BLaER1 (cell line): ENCODE data around the gene MEIS1.

Experiments
- H3K27ac ChIP-seq: shearing (Covaris generic); formaldehyde crosslinking; 2 replicates; pipeline ENCODE4 v1.8.1; 2022
- H3K27me3 ChIP-seq: shearing (Covaris generic); formaldehyde crosslinking; 2 replicates; pipeline ENCODE4 v1.8.1; 2022
- H3K36me3 ChIP-seq: shearing (Covaris generic); formaldehyde crosslinking; 2 replicates; pipeline ENCODE4 v1.8.1; 2022
- H3K4me1 ChIP-seq: shearing (Covaris generic); formaldehyde crosslinking; 2 replicates; pipeline ENCODE4 v1.8.1; 2022
- H3K4me2 ChIP-seq: shearing (Covaris generic); formaldehyde crosslinking; 2 replicates; pipeline ENCODE4 v1.8.1; 2022
- H3K4me3 ChIP-seq: shearing (Covaris generic); formaldehyde crosslinking; 2 replicates; pipeline ENCODE4 v1.8.1; 2022
- H3K9ac ChIP-seq: shearing (Covaris generic); formaldehyde crosslinking; 2 replicates; pipeline ENCODE4 v1.8.1; 2022
- H3K9me3 ChIP-seq: shearing (Covaris generic); formaldehyde crosslinking; 2 replicates; pipeline ENCODE4 v1.8.1; 2022
- H4K20me1 ChIP-seq: shearing (Covaris generic); formaldehyde crosslinking; 2 replicates; pipeline ENCODE4 v1.8.1; 2022
- Cebpa-rat ChIP-seq: shearing (Covaris generic); IDR thresholded peaks from 2 replicates; pipeline ENCODE4 v1.8.1; 2022

Gene MEIS1

GRCh38 chr2:66506265-66506664 is 71.3 kb downstream of the MEIS1 start:
- Histone ChIP-seq H3K9me3 (no peaks in the 10 kb centered on the region), H4K20me1 (no peaks in the 10 kb centered on the region), H3K36me3 (no peaks in the 10 kb centered on the region), H3K4me1 (no peaks in the 10 kb centered on the region), H3K4me2 (no peak overlapping the region), H3K9ac (no peak overlapping the region), H3K27ac (no peak overlapping the region), H3K4me3 (no peak overlapping the region), H3K27me3 (no peaks in the 10 kb centered on the region)
- TF ChIP-seq Cebpa-rat, result no peak

- Histone ChIP-seq H3K27me3 (no peaks in the 10 kb centered on the region), H3K27ac (no peak overlapping the region), H3K9me3 (no peaks in the 10 kb centered on the region), H4K20me1 (no peaks in the 10 kb centered on the region), H3K4me3 (no peak overlapping the region), H3K4me2 (no peak overlapping the region), H3K4me1 (peaks cover 4% of the 10 kb centered on the region), H3K9ac (no peak overlapping the region), H3K36me3 (no peaks in the 10 kb centered on the region)
- no peak for TF ChIP-seq Cebpa-rat
These were observed 72.8 kb downstream of the MEIS1 start for GRCh38 chr2:66507673-66508201.

GRCh38 chr2:66508484-66509071 is 73.7 kb downstream of the MEIS1 start:
- Histone ChIP-seq H3K9ac (no peak overlapping the region), H3K4me3 (no peak overlapping the region), H3K4me1 (peaks cover 8% of the 10 kb centered on the region), H3K4me2 (no peak overlapping the region), H3K36me3 (no peaks in the 10 kb centered on the region), H3K27ac (no peak overlapping the region), H4K20me1 (no peaks in the 10 kb centered on the region), H3K27me3 (no peaks in the 10 kb centered on the region), H3K9me3 (no peaks in the 10 kb centered on the region)
- no peak for TF ChIP-seq Cebpa-rat

- H3K4me2 ChIP-seq, result no peak overlapping the region
- no peak overlapping the region for H3K27ac ChIP-seq
- H3K4me3 ChIP-seq, result no peak overlapping the region
- peaks cover 8% of the 10 kb centered on the region for H3K4me1 ChIP-seq
- no peaks in the 10 kb centered on the region for H3K36me3 ChIP-seq
- H4K20me1 ChIP-seq, result no peaks in the 10 kb centered on the region
- H3K27me3 ChIP-seq, result no peaks in the 10 kb centered on the region
- no peaks in the 10 kb centered on the region for H3K9me3 ChIP-seq
- TF ChIP-seq Cebpa-rat, result no peak
- no peak overlapping the region for H3K9ac ChIP-seq
These were observed 74.4 kb downstream of the MEIS1 start for GRCh38 chr2:66509326-66509811.

GRCh38 chr2:66512626-66513025 is 77.7 kb downstream of the MEIS1 start:
- Histone ChIP-seq H3K9ac (no peak overlapping the region), H3K27me3 (no peaks in the 10 kb centered on the region), H3K4me3 (no peak overlapping the region), H3K4me1 (peaks cover 8% of the 10 kb centered on the region), H4K20me1 (no peaks in the 10 kb centered on the region), H3K36me3 (no peaks in the 10 kb centered on the region), H3K27ac (no peak overlapping the region), H3K9me3 (no peaks in the 10 kb centered on the region), H3K4me2 (peak overlapping the region; percentile 37; the same call in 1 of the 2 replicates)
- TF ChIP-seq Cebpa-rat, result no peak

DNA sequence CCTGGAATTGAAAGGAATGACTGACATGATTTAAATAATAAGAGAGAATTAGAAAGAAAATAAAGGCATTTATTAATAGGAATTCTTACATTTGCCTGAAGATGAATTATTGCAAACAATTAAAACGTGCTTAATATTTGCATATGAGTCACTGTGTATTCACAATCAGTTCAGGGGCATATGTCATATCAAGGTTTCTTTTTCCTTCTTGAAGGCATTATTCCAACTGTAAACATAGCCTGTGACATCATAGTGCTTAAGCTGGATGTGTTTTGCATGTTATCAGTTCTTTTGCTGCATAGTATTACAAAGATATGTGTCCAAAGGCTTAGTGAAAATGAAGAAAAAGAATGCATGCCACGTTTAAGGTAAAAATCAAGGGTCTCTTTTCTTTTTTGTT is 80.8 kb downstream of the MEIS1 start:
- no peak for TF ChIP-seq Cebpa-rat
- no peaks in the 10 kb centered on the region for H3K9me3 ChIP-seq
- no peaks in the 10 kb centered on the region for H3K36me3 ChIP-seq
- no peak overlapping the region for H3K4me3 ChIP-seq
- no peak overlapping the region for H3K4me2 ChIP-seq
- H4K20me1 ChIP-seq, result no peaks in the 10 kb centered on the region
- no peak overlapping the region for H3K9ac ChIP-seq
- peaks cover 8% of the 10 kb centered on the region for H3K4me1 ChIP-seq
- H3K27me3 ChIP-seq, result no peaks in the 10 kb centered on the region
- no peak overlapping the region for H3K27ac ChIP-seq

DNA sequence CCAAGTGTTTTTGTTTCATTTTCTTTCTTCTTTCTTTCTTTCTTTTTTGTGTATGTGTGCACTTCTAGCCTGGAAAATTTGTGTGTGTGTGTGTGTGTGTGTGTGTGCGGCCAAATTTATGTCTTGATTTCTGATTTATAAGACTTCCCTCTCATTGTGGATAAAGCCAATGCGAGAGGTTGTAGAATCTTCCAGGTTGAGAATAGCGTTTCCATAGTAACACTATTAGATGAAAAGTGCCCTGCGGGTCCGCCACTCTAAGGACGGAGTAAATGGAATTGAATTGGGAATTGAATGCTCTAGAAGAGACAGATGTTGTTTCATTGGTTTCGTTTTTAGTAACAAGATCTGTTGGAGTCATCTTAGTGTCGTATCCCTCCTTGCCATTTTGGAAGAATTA is 81.6 kb downstream of the MEIS1 start:
- no peak overlapping the region for H3K4me2 ChIP-seq
- H3K27me3 ChIP-seq, result no peaks in the 10 kb centered on the region
- no peak for TF ChIP-seq Cebpa-rat

GRCh38 chr2:66517772-66518171 is 82.8 kb downstream of the MEIS1 start:
- H3K4me2 ChIP-seq, result no peak overlapping the region
- H4K20me1 ChIP-seq, result no peaks in the 10 kb centered on the region
- no peaks in the 10 kb centered on the region for H3K36me3 ChIP-seq
- no peak overlapping the region for H3K4me3 ChIP-seq
- TF ChIP-seq Cebpa-rat, result no peak
- H3K9me3 ChIP-seq, result no peaks in the 10 kb centered on the region
- H3K4me1 ChIP-seq, result peaks cover 3% of the 10 kb centered on the region
- H3K27me3 ChIP-seq, result no peaks in the 10 kb centered on the region
- H3K27ac ChIP-seq, result no peak overlapping the region
- H3K9ac ChIP-seq, result no peak overlapping the region

More for the DNA sequence above, 81.6 kb downstream of the MEIS1 start:
- H3K9me3 ChIP-seq, result no peaks in the 10 kb centered on the region
- no peaks in the 10 kb centered on the region for H3K36me3 ChIP-seq
- H3K4me1 ChIP-seq, result peaks cover 8% of the 10 kb centered on the region
- H3K27ac ChIP-seq, result no peak overlapping the region
- H3K9ac ChIP-seq, result no peak overlapping the region
- no peak overlapping the region for H3K4me3 ChIP-seq
- no peaks in the 10 kb centered on the region for H4K20me1 ChIP-seq

- no peaks in the 10 kb centered on the region for H3K36me3 ChIP-seq
- H3K4me3 ChIP-seq, result no peak overlapping the region
- H3K4me2 ChIP-seq, result no peak overlapping the region
- no peak overlapping the region for H3K9ac ChIP-seq
- no peaks in the 10 kb centered on the region for H4K20me1 ChIP-seq
- H3K27ac ChIP-seq, result no peak overlapping the region
- H3K4me1 ChIP-seq, result no peaks in the 10 kb centered on the region
- no peak for TF ChIP-seq Cebpa-rat
- H3K9me3 ChIP-seq, result no peaks in the 10 kb centered on the region
- no peaks in the 10 kb centered on the region for H3K27me3 ChIP-seq
These were observed 84.4 kb downstream of the MEIS1 start for GRCh38 chr2:66519264-66519843.

GRCh38 chr2:66521291-66521922 is 86.5 kb downstream of the MEIS1 start:
- H4K20me1 ChIP-seq, result no peaks in the 10 kb centered on the region
- peaks cover 10% of the 10 kb centered on the region; the same call in 1 of the 2 replicates for H3K4me1 ChIP-seq
- H3K9ac ChIP-seq, result no peak overlapping the region
- no peak overlapping the region for H3K27ac ChIP-seq
- no peaks in the 10 kb centered on the region for H3K9me3 ChIP-seq
- no peak overlapping the region for H3K4me3 ChIP-seq
- TF ChIP-seq Cebpa-rat, result no peak
- no peaks in the 10 kb centered on the region for H3K36me3 ChIP-seq
- H3K27me3 ChIP-seq, result no peaks in the 10 kb centered on the region
- H3K4me2 ChIP-seq, result no peak overlapping the region
